Left lung (tissue), 10 donors: ENCODE results near the gene STARD3. TPM values are rescaled to one million over a fixed set of nuclear protein-coding genes. Genes with fewer than 3 reads are reported as not detected.

ENCODE experiments used
- ATAC-seq: fragments of 200-7000 bp; cut with Tn5 transposase; one replicate; pipeline ENCODE4 v1.9.1; 2020; ENCODE audit warnings: moderate library complexity
- DNase-seq, 4 donors: peaks; one replicate each; pipeline ENCODE4 v3.0.0-alpha.2; 2013 to 2020
- H3K27ac ChIP-seq, 2 donors: fragments of 200-600 bp; sonication (generic) in 1 of 2; one replicate each; pipeline versions ENCODE4 v1.5.0 to v1.8.0; 2020 to 2021
- H3K27me3 ChIP-seq, 2 donors: fragments of 200-600 bp; sonication (generic) in 1 of 2; one replicate each; pipeline versions ENCODE4 v1.5.0 to v1.8.0; 2020 to 2021
- H3K36me3 ChIP-seq, 2 donors: fragments of 200-600 bp; sonication (generic) in 1 of 2; one replicate each; pipeline versions ENCODE4 v1.5.0 to v1.8.0; 2020 to 2021
- H3K4me1 ChIP-seq, 2 donors: fragments of 200-600 bp; one replicate each; pipeline ENCODE4 v1.8.0; 2021
- H3K4me3 ChIP-seq, 2 donors: fragments of 200-600 bp; sonication (generic) in 1 of 2; one replicate each; pipeline versions ENCODE4 v1.5.0 to v1.8.0; 2020 to 2021; ENCODE audit warnings: mild to moderate bottlenecking in 1 of 2
- H3K9me3 ChIP-seq, 2 donors: fragments of 200-600 bp; sonication (generic) in 1 of 2; one replicate each; pipeline versions ENCODE4 v1.5.0 to v1.8.0; 2020 to 2021
- intact Hi-C, 2 donors: fragments of 100-400 bp; cut with DNase I; formaldehyde crosslinking; loops; one replicate each; pipeline versions ENCODE4 v1.11.2 to v1.14.2; 2022
- polyA plus RNA-seq, 6 donors: library from polyadenylated mRNA; unstranded; fragments of 120-200 nt; gene quantifications; one replicate each; pipeline ENCODE4 v1.2.1, GENCODE V29; 2013; ENCODE audit not compliant: insufficient read length in 6 of 6
- total RNA-seq, 2 donors: library from RNA; stranded (reverse); fragmentation: NEBNext Ultra II Directional; extraction: Animal tissue kit (Norgen Biotek cat#: 25700); gene quantifications; one replicate each; pipeline ENCODE4 v1.2.1, GENCODE V29; 2021
- TF ChIP-seq, protein P1 (sequence below), 2 donors: fragments of 200-600 bp; sonication (generic) in 1 of 2; IDR thresholded peaks; one replicate each; pipeline versions ENCODE4 v1.5.0 to v1.8.0; 2021; ENCODE audit warnings: antibody characterized with exemption in 2 of 2
- donor health status: DM: no; HTN: yes; CAD: no.
- donor health status: DM: no; HTN: no; CAD: no.

STARD3 gene
- total and polyA plus RNA-seq, 8 donors: 42.1 to 66.1 (median 55.9) TPM

DNA sequence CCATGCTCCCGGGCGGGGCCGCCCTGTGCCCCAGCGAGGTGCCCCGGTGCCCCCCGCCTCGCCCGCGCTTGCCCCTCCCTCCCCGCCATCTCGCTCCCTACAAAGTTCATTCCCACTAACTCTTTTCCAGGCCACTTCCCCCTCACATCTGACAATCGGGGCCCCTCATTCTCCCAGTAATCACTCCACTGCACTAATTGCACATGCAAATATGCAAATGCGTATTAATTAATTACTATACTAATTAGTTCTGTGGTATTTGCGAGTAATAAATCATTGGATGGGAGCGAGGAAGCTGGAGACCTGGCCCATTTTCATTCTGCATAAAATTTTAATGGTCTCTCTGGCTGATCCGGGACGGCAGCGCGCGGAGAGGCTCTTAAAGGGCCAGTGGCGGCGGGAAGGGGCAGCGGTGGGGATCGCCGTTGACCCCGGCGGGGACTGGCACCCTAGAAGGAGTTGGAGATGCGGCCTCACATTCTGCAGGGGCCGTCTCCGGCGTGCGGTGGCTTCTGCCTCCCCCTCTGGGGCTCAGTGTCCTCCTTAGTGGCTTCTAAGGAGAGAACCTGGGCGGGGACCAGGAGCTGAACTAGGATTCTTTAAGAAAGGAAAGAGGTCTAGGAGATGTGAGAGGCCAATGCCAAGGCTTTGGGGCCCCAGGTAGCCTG lies 18.6 kb upstream of the STARD3 start:
- Histone ChIP-seq H3K9me3 (no peaks in the 10 kb centered on the region), H3K4me1 (peaks cover 0 to 26% of the 10 kb centered on the region in 2 donors), H3K27ac (peak overlapping the region in 1 of 2 donors; percentile 60), H3K36me3 (no peaks in the 10 kb centered on the region), H3K27me3 (peaks cover 0 to 71% of the 10 kb centered on the region in 2 donors), H3K4me3 (peak overlapping the region; percentile 35 to 43)
- intact Hi-C loops: no loop called here
- DNase-seq: no peak
- TF ChIP-seq, protein P1, sequence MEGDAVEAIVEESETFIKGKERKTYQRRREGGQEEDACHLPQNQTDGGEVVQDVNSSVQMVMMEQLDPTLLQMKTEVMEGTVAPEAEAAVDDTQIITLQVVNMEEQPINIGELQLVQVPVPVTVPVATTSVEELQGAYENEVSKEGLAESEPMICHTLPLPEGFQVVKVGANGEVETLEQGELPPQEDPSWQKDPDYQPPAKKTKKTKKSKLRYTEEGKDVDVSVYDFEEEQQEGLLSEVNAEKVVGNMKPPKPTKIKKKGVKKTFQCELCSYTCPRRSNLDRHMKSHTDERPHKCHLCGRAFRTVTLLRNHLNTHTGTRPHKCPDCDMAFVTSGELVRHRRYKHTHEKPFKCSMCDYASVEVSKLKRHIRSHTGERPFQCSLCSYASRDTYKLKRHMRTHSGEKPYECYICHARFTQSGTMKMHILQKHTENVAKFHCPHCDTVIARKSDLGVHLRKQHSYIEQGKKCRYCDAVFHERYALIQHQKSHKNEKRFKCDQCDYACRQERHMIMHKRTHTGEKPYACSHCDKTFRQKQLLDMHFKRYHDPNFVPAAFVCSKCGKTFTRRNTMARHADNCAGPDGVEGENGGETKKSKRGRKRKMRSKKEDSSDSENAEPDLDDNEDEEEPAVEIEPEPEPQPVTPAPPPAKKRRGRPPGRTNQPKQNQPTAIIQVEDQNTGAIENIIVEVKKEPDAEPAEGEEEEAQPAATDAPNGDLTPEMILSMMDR (IDR thresholded peaks at IDR 0.05): no peak
- ATAC-seq: peak; percentile 11

DNA sequence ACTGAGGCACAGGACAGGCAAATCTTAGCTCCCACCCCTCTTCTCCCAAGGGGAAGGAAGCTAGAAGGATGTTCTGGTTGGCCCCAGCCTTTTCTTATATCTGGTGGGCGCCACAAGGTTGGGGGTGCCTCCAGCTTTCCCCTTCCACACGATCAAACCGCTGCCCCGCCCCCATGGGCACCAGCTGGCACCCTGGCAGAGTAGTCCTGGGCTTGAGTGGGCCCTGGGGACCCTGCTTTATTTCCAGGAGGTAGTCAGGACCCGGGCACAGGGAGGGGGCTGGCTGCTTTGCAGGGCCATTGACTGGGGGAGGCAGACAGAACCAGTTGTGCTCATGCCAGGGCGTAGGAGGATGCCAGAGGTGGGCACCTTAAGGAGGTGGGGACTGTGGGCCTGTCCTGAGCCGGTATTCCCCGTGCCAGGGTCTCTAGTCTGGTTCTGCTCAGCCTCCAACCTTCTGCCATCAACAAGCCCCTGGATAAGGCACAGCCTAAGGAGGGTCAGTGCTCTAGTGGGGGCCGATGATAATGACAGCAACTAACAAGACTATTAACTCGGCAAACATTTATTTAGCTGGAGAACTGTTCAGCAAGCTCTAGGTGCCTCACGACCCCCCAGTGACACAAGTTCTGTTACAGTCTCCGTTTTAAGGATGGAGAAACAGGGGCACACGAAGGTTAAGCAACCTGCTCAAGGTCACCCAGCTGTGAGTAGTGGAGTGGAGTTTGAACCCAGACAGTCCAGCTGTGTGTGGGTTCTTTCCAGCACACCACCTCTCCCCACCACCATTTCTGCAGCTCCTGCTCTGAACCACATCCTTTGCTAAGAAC lies 17.8 kb upstream of the STARD3 start:
- H3K4me1 ChIP-seq: peaks cover 0 to 31% of the 10 kb centered on the region in 2 donors
- no peaks in the 10 kb centered on the region for H3K36me3 ChIP-seq
- intact Hi-C loops: no loop called here
- no peak for ATAC-seq
- no peaks in the 10 kb centered on the region for H3K9me3 ChIP-seq
- no peak for DNase-seq
- peak overlapping the region; percentile 35 to 43 for H3K4me3 ChIP-seq
- H3K27me3 ChIP-seq: peaks cover 0 to 63% of the 10 kb centered on the region in 2 donors
- no peak overlapping the region for H3K27ac ChIP-seq
- TF ChIP-seq, protein P1 (IDR thresholded peaks at IDR 0.05): no peak

DNA sequence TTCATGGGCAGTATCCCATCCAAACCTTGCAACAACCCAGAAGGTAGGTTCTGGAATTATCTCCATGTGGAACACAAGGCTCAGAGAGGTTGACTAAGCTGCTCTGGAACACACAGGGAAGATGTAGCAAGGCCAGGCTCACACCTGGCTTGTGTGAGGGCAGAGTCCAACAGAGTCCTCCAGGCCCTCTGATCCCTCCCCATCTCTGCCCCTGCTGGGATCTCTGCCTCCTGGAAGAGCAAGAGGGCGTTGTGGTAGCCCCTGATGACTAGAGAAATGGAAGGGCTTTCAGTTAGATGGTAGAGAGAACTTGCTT lies 17.2 kb upstream of the STARD3 start:
- no peak for ATAC-seq
- no peak for DNase-seq
- no peak overlapping the region for H3K27ac ChIP-seq
- H3K27me3 ChIP-seq: peaks cover 0 to 61% of the 10 kb centered on the region in 2 donors
- no peaks in the 10 kb centered on the region for H3K36me3 ChIP-seq
- H3K9me3 ChIP-seq: no peaks in the 10 kb centered on the region
- peaks cover 0 to 31% of the 10 kb centered on the region in 2 donors for H3K4me1 ChIP-seq
- TF ChIP-seq, protein P1 (IDR thresholded peaks at IDR 0.05): no peak
- H3K4me3 ChIP-seq: no peak overlapping the region
- intact Hi-C loops: loop anchor here in 1 of 2 donors (5.0 kb wide), 1 partner anchor 72 kb away; no protein-coding TSS in a partner anchor

DNA sequence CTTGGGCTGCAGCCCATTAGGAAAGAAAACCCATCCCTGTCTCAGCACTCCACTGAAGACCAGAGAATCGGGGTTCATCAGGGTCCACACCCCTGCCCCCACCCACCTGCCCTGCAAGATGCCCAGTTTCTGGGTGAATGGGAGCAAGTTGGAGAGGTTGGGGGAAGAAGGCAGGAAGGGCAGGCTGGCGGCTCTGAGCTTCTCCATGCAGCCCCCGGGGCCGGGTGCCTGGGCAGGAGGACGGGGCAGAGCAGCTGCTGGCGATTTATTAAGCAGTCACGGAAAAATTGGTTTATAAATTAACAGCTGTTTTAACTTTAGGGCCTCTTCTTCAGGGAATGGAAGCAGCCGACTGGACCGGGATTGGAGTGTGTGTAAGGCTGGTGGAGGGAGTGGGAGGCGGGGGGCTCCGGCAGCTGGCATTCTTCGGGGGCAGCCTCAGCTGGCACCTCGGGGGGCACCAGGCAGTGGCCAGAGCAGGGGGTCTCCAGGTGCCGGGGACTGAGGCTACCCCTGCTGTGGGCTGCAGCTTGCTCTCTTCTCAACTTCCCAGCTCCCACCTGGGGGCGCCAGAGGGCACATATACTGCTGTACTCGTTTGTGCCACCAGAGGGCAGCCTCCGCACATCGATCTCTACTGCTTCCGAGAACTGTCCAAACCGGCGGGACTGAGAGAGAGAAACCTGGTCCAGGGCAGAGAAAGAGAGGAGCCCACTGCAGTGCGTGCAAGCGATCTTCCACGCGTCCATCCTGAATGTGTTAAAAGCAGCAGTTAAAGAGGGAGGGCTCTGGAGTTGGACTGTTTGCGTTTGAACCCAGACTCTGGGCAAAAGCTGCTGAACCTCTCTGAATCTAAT lies 15.2 kb upstream of the STARD3 start:
- Histone ChIP-seq H3K4me3 (no peak overlapping the region), H3K27me3 (peaks cover 5 to 62% of the 10 kb centered on the region in 2 donors)

More for the DNA sequence above, 15.2 kb upstream of the STARD3 start:
- H3K4me1 ChIP-seq: peaks cover 0 to 35% of the 10 kb centered on the region in 2 donors
- no peaks in the 10 kb centered on the region for H3K9me3 ChIP-seq
- TF ChIP-seq, protein P1 (IDR thresholded peaks at IDR 0.05): peak; percentile 99 to 100
- DNase-seq (peak; percentile 83 to 96 (median 88)), ATAC-seq (peak; percentile 88)
- H3K36me3 ChIP-seq: no peaks in the 10 kb centered on the region
- intact Hi-C loops: loop anchor here in 1 of 2 donors (5.0 kb wide), 1 partner anchor 74 kb away; no protein-coding TSS in a partner anchor
- H3K27ac ChIP-seq: peak overlapping the region in 1 of 2 donors; percentile 8
